GM19023 (cell line): ENCODE data around the gene XPC.
"Not testable (repeated sequence)": the region's sequence is repeated elsewhere in the genome, so short reads cannot be mapped to it uniquely, and the experiment has no call there.

Source experiments
- ATAC-seq: cut with Tn5 transposase; IDR thresholded peaks from one replicate; pipeline ENCODE4 v1.9.1; 2021; ENCODE audit warnings: mild to moderate bottlenecking, moderate library complexity; ENCODE audit not compliant: unreplicated experiment

The XPC gene

GRCh38 chr3:14121859-14122258, 56.5 kb downstream of the XPC start:
- ATAC-seq: no peak

GRCh38 chr3:14120921-14121448, 57.4 kb downstream of the XPC start:
- ATAC-seq: not testable (repeated sequence)

- no peak for ATAC-seq
These were observed 58.1 kb downstream of the XPC start for GRCh38 chr3:14120111-14120920.

- ATAC-seq: no peak
These were observed 58.8 kb downstream of the XPC start for GRCh38 chr3:14119651-14120050.

GRCh38 chr3:14118400-14119381, 59.7 kb downstream of the XPC start:
- no peak for ATAC-seq

- no peak for ATAC-seq
These were observed 60.7 kb downstream of the XPC start for GRCh38 chr3:14117468-14118399.

GRCh38 chr3:14113965-14114635, 64.3 kb downstream of the XPC start:
- no peak for ATAC-seq

- ATAC-seq: no peak
These were observed 67.7 kb downstream of the XPC start for GRCh38 chr3:14110699-14111098.

- not testable (repeated sequence) for ATAC-seq
These were observed 68.6 kb downstream of the XPC start for GRCh38 chr3:14109821-14110220.

GRCh38 chr3:14097616-14098391, 80.6 kb downstream of the XPC start:
- no peak for ATAC-seq

- no peak for ATAC-seq
These were observed 81.7 kb downstream of the XPC start for GRCh38 chr3:14096742-14097141.
